ENCODE measurements around the gene CMPK2. TPM values are rescaled to one million over a fixed set of nuclear protein-coding genes. Genes with fewer than 3 reads are reported as not detected.

Gene CMPK2
- polyA plus RNA-seq, 1 experiment, result not detected

DNA sequence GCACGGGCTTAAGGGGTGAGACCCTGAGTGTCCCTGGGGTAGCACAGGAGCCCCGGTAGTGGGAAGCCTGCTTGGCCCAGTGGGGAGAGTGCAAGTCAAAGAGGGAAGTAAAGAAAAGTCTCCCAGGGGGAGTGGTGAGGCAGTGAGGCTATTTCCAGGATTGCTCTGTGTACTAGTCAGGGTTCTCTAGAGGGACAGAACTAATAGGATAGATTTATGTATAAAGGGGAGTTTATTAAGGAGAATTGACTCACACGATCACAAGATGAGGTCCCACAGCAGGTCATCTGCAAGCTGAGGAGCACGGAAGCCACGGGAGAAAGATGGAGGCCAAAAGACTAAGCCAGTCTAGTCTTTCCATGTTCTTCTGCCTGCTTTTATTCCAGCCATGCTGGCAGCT lies 45.5 kb downstream of the CMPK2 start:
- Histone ChIP-seq H3K27ac (ENCODE audit: low read depth, low read length) (no peak overlapping the region), H3K27me3 (ENCODE audit: control insufficient read depth, insufficient read depth, low read length) (no peaks in the 10 kb centered on the region), H3K9me3 (ENCODE audit: control insufficient read depth, insufficient read depth, low read length) (peaks cover 10% of the 10 kb centered on the region; the same call in 1 of the 2 replicates), H3K4me3 (ENCODE audit: low read depth, low read length) (no peak overlapping the region)
- no peak for DNase-seq (ENCODE audit: low read depth, low spot score)
- ChIA-PET CTCF (no interaction called here), POLR2A (no interaction called here)
- TF ChIP-seq, protein P1, sequence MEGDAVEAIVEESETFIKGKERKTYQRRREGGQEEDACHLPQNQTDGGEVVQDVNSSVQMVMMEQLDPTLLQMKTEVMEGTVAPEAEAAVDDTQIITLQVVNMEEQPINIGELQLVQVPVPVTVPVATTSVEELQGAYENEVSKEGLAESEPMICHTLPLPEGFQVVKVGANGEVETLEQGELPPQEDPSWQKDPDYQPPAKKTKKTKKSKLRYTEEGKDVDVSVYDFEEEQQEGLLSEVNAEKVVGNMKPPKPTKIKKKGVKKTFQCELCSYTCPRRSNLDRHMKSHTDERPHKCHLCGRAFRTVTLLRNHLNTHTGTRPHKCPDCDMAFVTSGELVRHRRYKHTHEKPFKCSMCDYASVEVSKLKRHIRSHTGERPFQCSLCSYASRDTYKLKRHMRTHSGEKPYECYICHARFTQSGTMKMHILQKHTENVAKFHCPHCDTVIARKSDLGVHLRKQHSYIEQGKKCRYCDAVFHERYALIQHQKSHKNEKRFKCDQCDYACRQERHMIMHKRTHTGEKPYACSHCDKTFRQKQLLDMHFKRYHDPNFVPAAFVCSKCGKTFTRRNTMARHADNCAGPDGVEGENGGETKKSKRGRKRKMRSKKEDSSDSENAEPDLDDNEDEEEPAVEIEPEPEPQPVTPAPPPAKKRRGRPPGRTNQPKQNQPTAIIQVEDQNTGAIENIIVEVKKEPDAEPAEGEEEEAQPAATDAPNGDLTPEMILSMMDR (IDR thresholded peaks at IDR 0.05; ENCODE audit: low read depth, low read length), result no peak

DNA sequence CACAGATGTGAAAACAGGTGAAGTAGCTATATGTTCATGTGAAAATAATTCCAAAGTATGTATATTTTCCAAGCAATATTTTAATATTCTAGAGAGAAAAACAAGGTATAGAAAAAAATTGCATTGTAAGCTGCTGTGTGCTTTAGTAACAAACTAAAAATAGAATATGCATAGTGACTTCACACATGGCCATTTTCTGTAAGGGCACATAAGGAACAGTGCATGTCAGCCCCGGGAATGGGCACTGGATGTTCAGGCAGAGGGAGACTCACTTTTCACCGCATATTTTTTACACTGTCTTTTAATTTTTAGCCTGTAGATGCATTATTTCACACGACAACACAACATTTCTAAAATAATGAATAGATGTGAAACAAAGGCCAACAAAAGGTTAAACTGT lies 46.0 kb downstream of the CMPK2 start:
- H3K27me3 ChIP-seq (ENCODE audit: control insufficient read depth, insufficient read depth, low read length), result no peaks in the 10 kb centered on the region
- peaks cover 10% of the 10 kb centered on the region; the same call in 1 of the 2 replicates for H3K9me3 ChIP-seq (ENCODE audit: control insufficient read depth, insufficient read depth, low read length)
- no peak for DNase-seq (ENCODE audit: low read depth, low spot score)
- H3K27ac ChIP-seq (ENCODE audit: low read depth, low read length), result no peak overlapping the region
- ChIA-PET CTCF (no interaction called here), POLR2A (no interaction called here)
- H3K4me3 ChIP-seq (ENCODE audit: low read depth, low read length), result no peak overlapping the region
- TF ChIP-seq, protein P1 (IDR thresholded peaks at IDR 0.05; ENCODE audit: low read depth, low read length), result no peak

DNA sequence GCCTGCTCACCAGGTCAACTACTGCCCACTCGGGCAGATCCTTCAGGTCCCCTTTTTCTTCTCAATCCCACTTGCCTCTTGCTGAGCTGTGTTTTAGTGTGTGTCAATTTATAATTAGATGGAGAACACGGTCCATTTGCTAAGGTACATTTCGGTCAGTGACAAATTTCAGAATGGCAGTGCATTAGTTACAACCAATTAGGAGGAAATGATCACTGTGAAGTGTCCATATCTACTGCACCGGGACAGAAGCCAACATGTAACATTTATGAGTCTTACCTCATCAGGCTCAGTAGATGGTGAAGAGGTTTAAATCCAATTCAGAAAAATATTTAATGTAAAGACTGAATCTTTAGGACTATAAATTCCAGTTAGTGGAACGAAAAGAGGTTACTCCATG lies 47.7 kb downstream of the CMPK2 start:
- no peak overlapping the region for H3K4me3 ChIP-seq (ENCODE audit: low read depth, low read length)
- ChIA-PET CTCF (no interaction called here), POLR2A (no interaction called here)
- no peak for DNase-seq (ENCODE audit: low read depth, low spot score)
- TF ChIP-seq, protein P1 (IDR thresholded peaks at IDR 0.05; ENCODE audit: low read depth, low read length), result no peak
- H3K27me3 ChIP-seq (ENCODE audit: control insufficient read depth, insufficient read depth, low read length), result no peaks in the 10 kb centered on the region
- H3K9me3 ChIP-seq (ENCODE audit: control insufficient read depth, insufficient read depth, low read length), result peaks cover 12% of the 10 kb centered on the region
- H3K27ac ChIP-seq (ENCODE audit: low read depth, low read length), result no peak overlapping the region

DNA sequence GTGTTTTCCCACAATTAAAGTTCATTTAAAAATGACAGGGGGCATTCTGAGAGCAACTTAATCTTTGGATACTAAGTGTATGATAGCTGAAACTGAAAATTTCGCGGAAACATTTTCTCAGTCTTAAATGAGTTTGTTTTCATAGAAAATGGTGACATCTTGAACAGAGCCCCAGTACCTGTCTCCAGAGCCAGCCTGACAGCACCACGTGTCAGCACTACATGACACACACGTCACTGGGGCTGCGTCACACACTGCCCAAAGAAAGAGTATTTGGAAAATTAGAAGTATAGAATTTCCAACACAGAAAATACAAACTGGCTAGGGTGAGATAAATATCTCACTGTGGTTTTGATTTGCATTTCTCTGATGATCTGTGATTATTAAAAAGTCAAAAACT lies 50.8 kb downstream of the CMPK2 start:
- POLR2A ChIA-PET, result no interaction called here
- TF ChIP-seq, protein P1 (IDR thresholded peaks at IDR 0.05; ENCODE audit: low read depth, low read length), result no peak
- Histone ChIP-seq H3K9me3 (ENCODE audit: control insufficient read depth, insufficient read depth, low read length) (peaks cover 7% of the 10 kb centered on the region), H3K27me3 (ENCODE audit: control insufficient read depth, insufficient read depth, low read length) (no peaks in the 10 kb centered on the region), H3K27ac (ENCODE audit: low read depth, low read length) (no peak overlapping the region), H3K4me3 (ENCODE audit: low read depth, low read length) (no peak overlapping the region)
- no peak for DNase-seq (ENCODE audit: low read depth, low spot score)
- CTCF ChIA-PET, result no interaction called here

DNA sequence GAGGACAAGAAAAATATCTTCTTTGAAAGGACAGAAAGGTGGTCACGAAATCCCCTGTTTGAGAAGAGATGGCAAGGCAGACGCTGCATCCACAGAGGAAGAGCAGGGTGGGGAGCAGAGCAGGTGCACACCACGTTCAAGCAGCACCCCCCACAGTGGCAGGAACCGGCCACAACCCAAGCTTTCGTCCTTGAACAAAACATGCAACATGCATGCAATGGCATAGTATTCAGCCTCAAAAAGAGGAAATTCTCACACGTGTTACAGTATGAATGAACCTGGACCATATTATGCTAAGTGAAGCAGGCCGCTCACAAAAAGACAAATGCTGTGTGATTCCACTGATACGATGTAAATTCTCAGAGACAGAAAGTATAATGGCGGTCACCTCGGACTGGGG lies 51.4 kb downstream of the CMPK2 start:
- CTCF ChIA-PET, result no interaction called here
- TF ChIP-seq, protein P1 (IDR thresholded peaks at IDR 0.05; ENCODE audit: low read depth, low read length), result no peak
- Histone ChIP-seq H3K27ac (ENCODE audit: low read depth, low read length) (no peak overlapping the region), H3K9me3 (ENCODE audit: control insufficient read depth, insufficient read depth, low read length) (peaks cover 7% of the 10 kb centered on the region), H3K27me3 (ENCODE audit: control insufficient read depth, insufficient read depth, low read length) (no peaks in the 10 kb centered on the region), H3K4me3 (ENCODE audit: low read depth, low read length) (no peak overlapping the region)
- POLR2A ChIA-PET, result no interaction called here
- DNase-seq (ENCODE audit: low read depth, low spot score), result no peak

Measured in AG04450 (cell line).